ENCODE data around the gene PADI3. TPM values are rescaled to one million over a fixed set of nuclear protein-coding genes. Genes with fewer than 3 reads are reported as not detected.

Gene PADI3
- polyA plus RNA-seq, 3 donors, result 0.06 to 0.25 TPM; not detected in 1

GRCh38 chr1:17293681-17294425, 45.0 kb downstream of the PADI3 start:
- DNase-seq (ENCODE audit: low read depth in 3 of 3, low spot score in 2 of 3), result no peak

- DNase-seq (ENCODE audit: low read depth in 3 of 3, low spot score in 2 of 3), result no peak
These were observed 46.4 kb downstream of the PADI3 start for GRCh38 chr1:17295292-17295691.

GRCh38 chr1:17296086-17296485, 47.2 kb downstream of the PADI3 start:
- no peak for DNase-seq (ENCODE audit: low read depth in 3 of 3, low spot score in 2 of 3)

GRCh38 chr1:17297991-17298390, 49.1 kb downstream of the PADI3 start:
- DNase-seq (ENCODE audit: low read depth in 3 of 3, low spot score in 2 of 3), result no peak

GRCh38 chr1:17301767-17302166, 52.9 kb downstream of the PADI3 start:
- no peak for DNase-seq (ENCODE audit: low read depth in 3 of 3, low spot score in 2 of 3)

GRCh38 chr1:17304151-17304825, 55.4 kb downstream of the PADI3 start:
- DNase-seq (ENCODE audit: low read depth in 3 of 3, low spot score in 2 of 3), result no peak

- no peak for DNase-seq (ENCODE audit: low read depth in 3 of 3, low spot score in 2 of 3)
These were observed 55.9 kb downstream of the PADI3 start for GRCh38 chr1:17304826-17305175.

- no peak for DNase-seq (ENCODE audit: low read depth in 3 of 3, low spot score in 2 of 3)
These were observed 56.7 kb downstream of the PADI3 start for GRCh38 chr1:17305576-17306095.

GRCh38 chr1:17306407-17306806, 57.5 kb downstream of the PADI3 start:
- no peak for DNase-seq (ENCODE audit: low read depth in 3 of 3, low spot score in 2 of 3)

- DNase-seq (ENCODE audit: low read depth in 3 of 3, low spot score in 2 of 3), result no peak
These were observed 58.0 kb downstream of the PADI3 start for GRCh38 chr1:17306921-17307320.

GRCh38 chr1:17307329-17307728, 58.4 kb downstream of the PADI3 start:
- no peak for DNase-seq (ENCODE audit: low read depth in 3 of 3, low spot score in 2 of 3)

- no peak for DNase-seq (ENCODE audit: low read depth in 3 of 3, low spot score in 2 of 3)
These were observed 59.0 kb downstream of the PADI3 start, which contains the start of gene PADI4 for GRCh38 chr1:17307946-17308345. Gene PADI4 (plus strand): TSS chr1:17308197. CDS start chr1:17308223, 26 bp downstream.

GRCh38 chr1:17308593-17308992, 59.7 kb downstream of the PADI3 start:
- DNase-seq (ENCODE audit: low read depth in 3 of 3, low spot score in 2 of 3), result no peak

GRCh38 chr1:17309426-17310067, 60.6 kb downstream of the PADI3 start:
- DNase-seq (ENCODE audit: low read depth in 3 of 3, low spot score in 2 of 3), result no peak

- DNase-seq (ENCODE audit: low read depth in 3 of 3, low spot score in 2 of 3), result no peak
These were observed 61.3 kb downstream of the PADI3 start for GRCh38 chr1:17310068-17310640.

- DNase-seq (ENCODE audit: low read depth in 3 of 3, low spot score in 2 of 3), result no peak
These were observed 64.8 kb downstream of the PADI3 start for GRCh38 chr1:17313530-17314309.

- DNase-seq (ENCODE audit: low read depth in 3 of 3, low spot score in 2 of 3), result no peak
These were observed 65.6 kb downstream of the PADI3 start for GRCh38 chr1:17314491-17314971.

GRCh38 chr1:17315542-17316130, 66.7 kb downstream of the PADI3 start:
- no peak for DNase-seq (ENCODE audit: low read depth in 3 of 3, low spot score in 2 of 3)

- DNase-seq (ENCODE audit: low read depth in 3 of 3, low spot score in 2 of 3), result no peak
These were observed 67.8 kb downstream of the PADI3 start for GRCh38 chr1:17316704-17317103.

- DNase-seq (ENCODE audit: low read depth in 3 of 3, low spot score in 2 of 3), result no peak
These were observed 69.4 kb downstream of the PADI3 start for GRCh38 chr1:17318262-17318661.

Measured in right renal cortex interstitium (tissue), 3 donors.